ENCODE data around the gene TPD52L1.
"Not testable (repeated sequence)": the region's sequence is repeated elsewhere in the genome, so short reads cannot be mapped to it uniquely, and the experiment has no call there.

Gene TPD52L1

GRCh38 chr6:125144822-125145221, 8.8 kb upstream of the TPD52L1 start:
- DNase-seq = no peak

- DNase-seq = no peak
These were observed 4.1 kb upstream of the TPD52L1 start for GRCh38 chr6:125149256-125150144.

- no peak for DNase-seq
These were observed 1.9 kb upstream of the TPD52L1 start for GRCh38 chr6:125151700-125152099.

GRCh38 chr6:125154118-125154760, 666 bp downstream of the TPD52L1 start:
- no peak for DNase-seq

GRCh38 chr6:125154761-125155135, 1.2 kb downstream of the TPD52L1 start:
- peak; percentile 8 for DNase-seq

GRCh38 chr6:125155344-125155743, 1.8 kb downstream of the TPD52L1 start:
- no peak for DNase-seq

- DNase-seq = no peak
These were observed 2.9 kb downstream of the TPD52L1 start for GRCh38 chr6:125156496-125156895.

- no peak for DNase-seq
These were observed 3.7 kb downstream of the TPD52L1 start for GRCh38 chr6:125157280-125157679.

- no peak for DNase-seq
These were observed 4.2 kb downstream of the TPD52L1 start for GRCh38 chr6:125157725-125158124.

GRCh38 chr6:125163339-125163738, 9.8 kb downstream of the TPD52L1 start:
- not testable (repeated sequence) for DNase-seq

- no peak for DNase-seq
These were observed 10.2 kb downstream of the TPD52L1 start for GRCh38 chr6:125163811-125164210.

- DNase-seq = no peak
These were observed 11.1 kb downstream of the TPD52L1 start for GRCh38 chr6:125164696-125165095.

- DNase-seq = no peak
These were observed 11.7 kb downstream of the TPD52L1 start for GRCh38 chr6:125165256-125165655.

GRCh38 chr6:125165776-125166175, 12.2 kb downstream of the TPD52L1 start:
- DNase-seq = no peak

GRCh38 chr6:125166711-125167110, 13.1 kb downstream of the TPD52L1 start:
- no peak for DNase-seq

GRCh38 chr6:125167579-125167978, 14.0 kb downstream of the TPD52L1 start:
- DNase-seq = no peak

- no peak for DNase-seq
These were observed 15.5 kb downstream of the TPD52L1 start for GRCh38 chr6:125169058-125169457.

GRCh38 chr6:125169522-125169921, 15.9 kb downstream of the TPD52L1 start:
- DNase-seq = no peak

- DNase-seq = no peak
These were observed 16.8 kb downstream of the TPD52L1 start for GRCh38 chr6:125170376-125170775.

GRCh38 chr6:125173341-125174095, 19.9 kb downstream of the TPD52L1 start:
- no peak for DNase-seq

- no peak for DNase-seq
These were observed 21.1 kb downstream of the TPD52L1 start for GRCh38 chr6:125174626-125175025.

- DNase-seq = no peak
These were observed 22.0 kb downstream of the TPD52L1 start for GRCh38 chr6:125175466-125176048.

Measured in CD4-positive, alpha-beta T cell treated with Interleukin-17A for 1 hour (primary cell).